Ishikawa (cell line): Measurements from ENCODE around the gene AGPAT3.

Experiments
- CEBPB ChIP-seq: IDR thresholded peaks from 2 replicates; pipeline ENCODE4 v1.6.1; 2012
- CREB1 ChIP-seq: IDR thresholded peaks from 2 replicates; pipeline ENCODE4 v1.6.1; 2012; ENCODE audit warnings: low read depth
- EGR1 ChIP-seq: IDR thresholded peaks from 2 replicates; pipeline ENCODE4 v1.6.1; 2012
- EP300 ChIP-seq: IDR thresholded peaks from 2 replicates; pipeline ENCODE4 v1.6.1; 2012; ENCODE audit warnings: borderline replicate concordance
- FOXM1 ChIP-seq: IDR thresholded peaks from 2 replicates; pipeline ENCODE4 v1.6.1; 2012; ENCODE audit warnings: low read depth, borderline replicate concordance
- MAX ChIP-seq: IDR thresholded peaks from 2 replicates; pipeline ENCODE4 v1.6.1; 2012
- NFIC ChIP-seq: IDR thresholded peaks from 2 replicates; pipeline ENCODE4 v1.6.1; 2012
- RAD21 ChIP-seq: IDR thresholded peaks from 2 replicates; pipeline ENCODE4 v1.6.1; 2012; ENCODE audit warnings: low read depth
- TAF1 ChIP-seq: IDR thresholded peaks from 2 replicates; pipeline ENCODE4 v1.6.1; 2012; ENCODE audit warnings: low read depth, mild to moderate bottlenecking
- TCF12 ChIP-seq: IDR thresholded peaks from 2 replicates; pipeline ENCODE4 v1.6.1; 2012; ENCODE audit warnings: low read depth
- TEAD4 ChIP-seq: IDR thresholded peaks from 2 replicates; pipeline ENCODE4 v1.6.1; 2012
- USF1 ChIP-seq: IDR thresholded peaks from 2 replicates; pipeline ENCODE4 v1.6.1; 2012
- YY1 ChIP-seq: IDR thresholded peaks from 2 replicates; pipeline ENCODE4 v1.6.1; 2012; ENCODE audit warnings: low read depth
- ZBTB7A ChIP-seq: IDR thresholded peaks from 2 replicates; pipeline ENCODE4 v1.6.1; 2012; ENCODE audit warnings: low read depth
- TF ChIP-seq, protein P1 (sequence below): IDR thresholded peaks from 2 replicates; pipeline ENCODE4 v1.6.1; 2012; ENCODE audit warnings: low read depth, mild to moderate bottlenecking

AGPAT3 gene

GRCh38 chr21:43864313-43864961 is 586 bp upstream of the AGPAT3 start:
- TF ChIP-seq MAX = peak; percentile 94
- no peak for TF ChIP-seq RAD21
- TF ChIP-seq CEBPB = no peak
- TF ChIP-seq FOXM1 = no peak
- TF ChIP-seq CREB1 = no peak
- peak; percentile 41; the same call in 1 of the 2 replicates for TF ChIP-seq NFIC
- TF ChIP-seq TCF12 = peak; percentile 37; the same call in 1 of the 2 replicates
- TF ChIP-seq EGR1 = no peak
- peak; percentile 71 for TF ChIP-seq USF1
- no peak; the same call in 1 of the 2 replicates for TF ChIP-seq YY1
- TF ChIP-seq ZBTB7A = peak; percentile 85
- no peak for TF ChIP-seq EP300
- TF ChIP-seq TEAD4 = no peak
- TF ChIP-seq, protein P1, sequence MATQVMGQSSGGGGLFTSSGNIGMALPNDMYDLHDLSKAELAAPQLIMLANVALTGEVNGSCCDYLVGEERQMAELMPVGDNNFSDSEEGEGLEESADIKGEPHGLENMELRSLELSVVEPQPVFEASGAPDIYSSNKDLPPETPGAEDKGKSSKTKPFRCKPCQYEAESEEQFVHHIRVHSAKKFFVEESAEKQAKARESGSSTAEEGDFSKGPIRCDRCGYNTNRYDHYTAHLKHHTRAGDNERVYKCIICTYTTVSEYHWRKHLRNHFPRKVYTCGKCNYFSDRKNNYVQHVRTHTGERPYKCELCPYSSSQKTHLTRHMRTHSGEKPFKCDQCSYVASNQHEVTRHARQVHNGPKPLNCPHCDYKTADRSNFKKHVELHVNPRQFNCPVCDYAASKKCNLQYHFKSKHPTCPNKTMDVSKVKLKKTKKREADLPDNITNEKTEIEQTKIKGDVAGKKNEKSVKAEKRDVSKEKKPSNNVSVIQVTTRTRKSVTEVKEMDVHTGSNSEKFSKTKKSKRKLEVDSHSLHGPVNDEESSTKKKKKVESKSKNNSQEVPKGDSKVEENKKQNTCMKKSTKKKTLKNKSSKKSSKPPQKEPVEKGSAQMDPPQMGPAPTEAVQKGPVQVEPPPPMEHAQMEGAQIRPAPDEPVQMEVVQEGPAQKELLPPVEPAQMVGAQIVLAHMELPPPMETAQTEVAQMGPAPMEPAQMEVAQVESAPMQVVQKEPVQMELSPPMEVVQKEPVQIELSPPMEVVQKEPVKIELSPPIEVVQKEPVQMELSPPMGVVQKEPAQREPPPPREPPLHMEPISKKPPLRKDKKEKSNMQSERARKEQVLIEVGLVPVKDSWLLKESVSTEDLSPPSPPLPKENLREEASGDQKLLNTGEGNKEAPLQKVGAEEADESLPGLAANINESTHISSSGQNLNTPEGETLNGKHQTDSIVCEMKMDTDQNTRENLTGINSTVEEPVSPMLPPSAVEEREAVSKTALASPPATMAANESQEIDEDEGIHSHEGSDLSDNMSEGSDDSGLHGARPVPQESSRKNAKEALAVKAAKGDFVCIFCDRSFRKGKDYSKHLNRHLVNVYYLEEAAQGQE = no peak

GRCh38 chr21:43865540-43866259 is 677 bp downstream of the AGPAT3 start:
- TF ChIP-seq ZBTB7A (peak; percentile 82), MAX (no peak)

GRCh38 chr21:43866260-43866629 is 1.2 kb downstream of the AGPAT3 start:
- no peak for TF ChIP-seq EP300
- no peak for TF ChIP-seq TCF12
- TF ChIP-seq YY1 = no peak
- TF ChIP-seq TAF1 = no peak
- no peak for TF ChIP-seq CREB1
- no peak for TF ChIP-seq TEAD4
- TF ChIP-seq EGR1 = no peak
- no peak for TF ChIP-seq FOXM1
- TF ChIP-seq CEBPB = no peak
- TF ChIP-seq, protein P1 = no peak
- TF ChIP-seq ZBTB7A = no peak
- TF ChIP-seq USF1 = no peak
- no peak for TF ChIP-seq NFIC

- TF ChIP-seq RAD21 (no peak), YY1 (no peak), FOXM1 (no peak), USF1 (no peak), NFIC (no peak), TEAD4 (no peak), TAF1 (no peak), CREB1 (no peak), MAX (no peak), CEBPB (no peak), EP300 (no peak), TCF12 (no peak), ZBTB7A (no peak), EGR1 (no peak)
- TF ChIP-seq, protein P1 = no peak
These were observed 1.8 kb downstream of the AGPAT3 start for GRCh38 chr21:43866659-43867331.
